GM12892 (cell line): ENCODE data around the gene SPIRE1.
"Not testable (repeated sequence)": the region's sequence is repeated elsewhere in the genome, so short reads cannot be mapped to it uniquely, and the experiment has no call there.

Source experiments
- DNase-seq: peaks from one replicate; pipeline ENCODE4 v3.0.0; 2011; ENCODE audit not compliant: insufficient read length
- FAIRE-seq: peaks from 2 replicates; lab custom pipeline; 2011; peaks lifted over from hg19 to GRCh38; lab: Jason Lieb, UNC
- POLR2A ChIP-seq: IDR thresholded peaks from 2 replicates; pipeline ENCODE4 v1.6.1; 2011; ENCODE audit warnings: low read depth, low read length, control low read depth
- POLR2AphosphoS5 ChIP-seq: IDR thresholded peaks from 2 replicates; pipeline ENCODE4 v1.6.1; 2011; ENCODE audit warnings: low read depth, low read length, control low read depth
- TAF1 ChIP-seq: IDR thresholded peaks from 2 replicates; pipeline ENCODE4 v1.6.1; 2011; ENCODE audit warnings: low read depth, mild to moderate bottlenecking, control low read depth, low read length, borderline replicate concordance

The SPIRE1 gene

DNA sequence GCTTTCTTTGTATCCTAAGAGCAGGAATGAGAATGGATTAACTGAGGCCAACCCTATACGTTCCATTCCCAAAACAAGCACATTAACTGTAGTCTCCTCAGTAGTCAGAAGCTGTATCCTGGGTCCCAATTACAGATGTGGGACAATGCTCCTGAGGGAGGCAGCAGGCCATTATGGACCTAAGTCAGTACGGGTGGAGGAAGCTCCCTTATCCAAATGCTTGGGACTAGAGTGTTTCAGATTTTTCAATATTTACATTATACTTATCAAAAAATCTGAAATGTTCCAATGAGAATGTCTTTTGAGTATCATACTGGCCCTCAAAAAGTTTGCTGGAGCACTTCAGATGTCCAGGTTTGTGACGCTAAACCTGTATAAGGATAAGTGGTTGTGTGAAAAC lies 160.1 kb downstream of the SPIRE1 start:
- TF ChIP-seq POLR2AphosphoS5, result no peak
- FAIRE-seq, result no peak
- DNase-seq, result no peak

GRCh38 chr18:12497296-12497695 lies 160.6 kb downstream of the SPIRE1 start:
- FAIRE-seq (no peak), DNase-seq (no peak)
- TF ChIP-seq TAF1 (no peak), POLR2A (no peak), POLR2AphosphoS5 (no peak)

DNA sequence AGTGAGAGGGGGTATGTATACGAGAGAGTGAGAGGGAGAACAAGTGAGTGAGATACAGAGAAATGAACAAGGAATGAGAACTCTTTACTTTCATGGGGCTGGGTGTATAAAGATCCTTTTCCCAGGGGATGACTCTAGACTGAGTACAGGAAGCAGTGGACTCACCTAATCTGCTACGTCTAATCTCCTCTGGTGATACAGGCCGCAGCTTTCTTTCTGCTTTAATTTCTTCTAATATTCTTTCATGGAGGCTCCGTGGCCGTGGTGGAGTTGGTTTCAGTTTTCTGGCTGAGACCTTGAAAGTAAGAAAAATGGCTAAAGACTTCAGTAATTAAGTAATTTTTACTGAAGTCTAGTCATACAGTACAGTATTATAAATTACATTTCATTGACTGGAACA lies 165.0 kb downstream of the SPIRE1 start:
- FAIRE-seq (no peak), DNase-seq (no peak)
- TF ChIP-seq POLR2AphosphoS5, result no peak
- TF ChIP-seq POLR2A, result no peak

- DNase-seq (no peak), FAIRE-seq (no peak)
- TF ChIP-seq POLR2AphosphoS5 (no peak), POLR2A (no peak), TAF1 (no peak)
These were observed 166.1 kb downstream of the SPIRE1 start for GRCh38 chr18:12491611-12492435.

DNA sequence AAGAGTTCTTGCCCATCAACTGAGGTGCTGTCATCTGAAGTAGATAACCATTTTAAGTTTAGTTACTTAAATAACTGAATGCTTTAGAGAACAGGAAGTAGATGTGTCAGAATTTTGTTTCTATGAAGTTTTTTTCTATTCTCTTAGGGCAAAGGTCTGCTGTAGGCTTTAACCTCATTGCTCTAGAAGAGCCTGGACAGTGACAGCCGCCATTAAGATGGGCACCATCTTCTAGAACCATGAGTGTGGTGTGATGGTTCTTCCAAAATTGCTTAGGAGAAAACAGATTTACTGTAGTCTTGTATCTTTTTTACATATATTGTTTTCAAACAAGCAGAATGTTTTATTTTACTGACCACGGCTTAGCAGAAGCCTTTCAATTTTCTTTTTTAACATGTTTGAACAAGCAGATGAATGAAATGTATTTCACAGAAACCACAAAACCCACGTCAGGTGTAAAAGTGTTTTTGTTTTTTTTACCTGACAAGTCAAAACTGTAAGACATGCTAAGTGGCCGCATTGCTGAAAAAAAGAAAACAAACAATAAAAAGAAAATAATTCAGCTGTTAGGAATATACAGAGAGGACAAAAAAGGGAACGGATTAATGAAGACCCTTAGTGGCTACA lies 172.3 kb downstream of the SPIRE1 start:
- FAIRE-seq (no peak), DNase-seq (no peak)
- TF ChIP-seq POLR2AphosphoS5, result no peak
- no peak for TF ChIP-seq TAF1
- no peak for TF ChIP-seq POLR2A

GRCh38 chr18:12481915-12482314 lies 176.0 kb downstream of the SPIRE1 start:
- FAIRE-seq, DNase-seq: not testable (repeated sequence)

GRCh38 chr18:12479982-12480381 lies 177.9 kb downstream of the SPIRE1 start:
- DNase-seq (no peak), FAIRE-seq (no peak)
- TF ChIP-seq POLR2A (no peak), TAF1 (no peak), POLR2AphosphoS5 (no peak)

GRCh38 chr18:12479536-12479935 lies 178.4 kb downstream of the SPIRE1 start:
- TF ChIP-seq POLR2AphosphoS5 (no peak), TAF1 (no peak), POLR2A (no peak)
- DNase-seq (no peak), FAIRE-seq (no peak)

- FAIRE-seq (no peak), DNase-seq (no peak)
- TF ChIP-seq TAF1 (no peak), POLR2AphosphoS5 (no peak), POLR2A (no peak)
These were observed 179.4 kb downstream of the SPIRE1 start for GRCh38 chr18:12478269-12479047.

DNA sequence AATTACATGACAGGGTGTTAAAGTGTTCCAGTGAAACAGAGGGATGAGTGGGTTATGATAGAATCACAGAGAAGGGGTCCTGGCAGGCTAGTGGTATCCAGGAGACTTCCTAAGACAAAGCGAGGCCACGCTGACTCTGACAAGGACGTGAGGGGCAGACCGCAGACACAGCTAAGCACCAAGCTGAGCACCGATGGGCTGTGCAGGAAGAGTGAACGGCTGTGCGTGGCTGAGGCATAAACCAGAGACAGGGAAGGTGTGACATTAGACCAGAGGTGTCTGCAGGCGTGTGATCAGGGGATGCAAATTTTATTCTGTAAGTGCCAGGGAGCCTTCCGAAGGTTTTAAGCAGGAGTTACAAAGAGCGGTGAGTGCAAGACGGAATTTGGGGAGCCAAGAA lies 180.3 kb downstream of the SPIRE1 start:
- DNase-seq (no peak), FAIRE-seq (no peak)
- TF ChIP-seq POLR2A (no peak), TAF1 (no peak), POLR2AphosphoS5 (no peak)

- TF ChIP-seq POLR2A (no peak), POLR2AphosphoS5 (no peak), TAF1 (no peak)
These were observed 181.0 kb downstream of the SPIRE1 start for GRCh38 chr18:12476955-12477354.

DNA sequence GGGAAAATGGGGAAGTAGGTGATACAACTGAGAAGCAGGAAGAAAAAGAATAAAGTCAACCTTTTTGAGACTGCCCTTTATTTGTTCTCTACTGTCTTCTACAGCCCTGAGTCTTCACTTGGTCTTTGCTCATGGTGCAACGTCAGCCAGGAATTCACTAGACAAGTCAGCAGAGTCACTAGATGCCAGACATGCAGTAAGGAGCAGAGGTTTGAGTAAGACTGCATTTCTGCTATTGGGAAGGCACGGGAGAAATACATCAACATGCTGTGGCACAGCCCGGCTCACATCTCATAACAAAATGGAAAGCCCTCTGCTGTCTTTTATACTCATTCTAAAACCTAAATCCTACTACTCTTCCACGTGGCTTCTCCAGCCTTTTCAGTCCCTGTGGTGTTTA lies 183.0 kb downstream of the SPIRE1 start:
- DNase-seq, result no peak
- TF ChIP-seq POLR2A, result no peak
- no peak for TF ChIP-seq POLR2AphosphoS5
- no peak for TF ChIP-seq TAF1
- no peak for FAIRE-seq

More at GRCh38 chr18:12476955-12477354, 181.0 kb downstream of the SPIRE1 start:
- FAIRE-seq, result no peak
- DNase-seq, result no peak

GRCh38 chr18:12474146-12474545 lies 183.8 kb downstream of the SPIRE1 start:
- FAIRE-seq, result no peak
- TF ChIP-seq POLR2A, result no peak
- TF ChIP-seq TAF1, result no peak
- no peak for TF ChIP-seq POLR2AphosphoS5
- no peak for DNase-seq
